BLaER1 treated with 17β-estradiol and CSF1 and Interleukin-3, amounts not matched to agents 10 nM and 100 nM (cell line): Measurements from ENCODE around the gene NDUFB3.

Experiments used
- H3K27ac ChIP-seq, 11 experiments: shearing (Covaris generic); formaldehyde crosslinking; 2 replicates each; pipeline ENCODE4 v1.8.1; 2022
- H3K27me3 ChIP-seq, 11 experiments: shearing (Covaris generic); formaldehyde crosslinking; 2 replicates each; pipeline ENCODE4 v1.8.1; 2022
- H3K36me3 ChIP-seq, 11 experiments: shearing (Covaris generic); formaldehyde crosslinking; 2 replicates each; pipeline ENCODE4 v1.8.1; 2022
- H3K4me1 ChIP-seq, 10 experiments: shearing (Covaris generic); formaldehyde crosslinking; 2 replicates each; pipeline ENCODE4 v1.8.1; 2022
- H3K4me2 ChIP-seq, 11 experiments: shearing (Covaris generic); formaldehyde crosslinking; 2 replicates each; pipeline ENCODE4 v1.8.1; 2022
- H3K4me3 ChIP-seq, 10 experiments: shearing (Covaris generic); formaldehyde crosslinking; 2 replicates each; pipeline ENCODE4 v1.8.1; 2022
- H3K9ac ChIP-seq, 11 experiments: shearing (Covaris generic); formaldehyde crosslinking; 2 replicates each; pipeline ENCODE4 v1.8.1; 2022
- H3K9me3 ChIP-seq, 11 experiments: shearing (Covaris generic); formaldehyde crosslinking; replicated peaks in 1 of 11; 2 replicates each; pipeline ENCODE4 v1.8.1; 2022
- H4K20me1 ChIP-seq, 11 experiments: shearing (Covaris generic); formaldehyde crosslinking; 2 replicates each; pipeline ENCODE4 v1.8.1; 2022
- Cebpa-rat ChIP-seq, 11 experiments: shearing (Covaris generic); IDR thresholded peaks; 2 replicates each; pipeline ENCODE4 v1.8.1; 2022

The NDUFB3 gene

GRCh38 chr2:201072201-201072530 is 365 bp downstream of the NDUFB3 start:
- H3K27me3 ChIP-seq, result no peaks in the 10 kb centered on the region
- no peak for TF ChIP-seq Cebpa-rat (IDR thresholded peaks at IDR 0.05)
- H3K4me1 ChIP-seq, result peaks cover 31 to 46% (median 41%) of the 10 kb centered on the region in 10 experiments
- peaks cover 1 to 34% (median 15%) of the 10 kb centered on the region in 11 experiments; a peak in 14 of 22 replicates for H4K20me1 ChIP-seq
- peak overlapping the region; percentile 85 to 97 (median 94) for H3K9ac ChIP-seq
- H3K4me3 ChIP-seq, result peak overlapping the region; percentile 70 to 96 (median 90)
- peak overlapping the region; percentile 85 to 97 (median 94); a peak in 21 of 22 replicates for H3K27ac ChIP-seq
- no peaks in the 10 kb centered on the region; a peak in 1 of 22 replicates for H3K9me3 ChIP-seq
- peak overlapping the region; percentile 61 to 95 (median 82) for H3K4me2 ChIP-seq
- peaks cover 0 to 3% (median 0%) of the 10 kb centered on the region in 11 experiments; a peak in 1 of 22 replicates for H3K36me3 ChIP-seq

- Histone ChIP-seq H3K36me3 (peaks cover 0 to 3% (median 0%) of the 10 kb centered on the region in 11 experiments; a peak in 1 of 22 replicates), H3K4me1 (peaks cover 28 to 42% (median 38%) of the 10 kb centered on the region in 10 experiments), H3K27ac (0 out of 22 replicates have a peak overlapping the region, but pooled peaks of 1 of the 11 experiments have one; percentile 97), H3K9me3 (no peaks in the 10 kb centered on the region; a peak in 1 of 22 replicates), H3K27me3 (no peaks in the 10 kb centered on the region), H3K4me3 (peak overlapping the region; percentile 70 to 96 (median 90); a peak in 16 of 20 replicates), H3K4me2 (peak overlapping the region; percentile 61 to 95 (median 82)), H4K20me1 (peaks cover 0 to 25% (median 10%) of the 10 kb centered on the region in 11 experiments; a peak in 12 of 22 replicates), H3K9ac (peak overlapping the region; percentile 85 to 97 (median 94); a peak in 12 of 22 replicates)
- TF ChIP-seq Cebpa-rat (IDR thresholded peaks at IDR 0.05), result no peak
Measured at GRCh38 chr2:201073071-201073470, 1.3 kb downstream of the NDUFB3 start.

GRCh38 chr2:201074996-201075395 is 3.2 kb downstream of the NDUFB3 start:
- Histone ChIP-seq H4K20me1 (peaks cover 0 to 13% (median 0%) of the 10 kb centered on the region in 11 experiments; a peak in 9 of 22 replicates), H3K27ac (no peak overlapping the region), H3K4me1 (peaks cover 19 to 29% (median 21%) of the 10 kb centered on the region in 10 experiments), H3K4me3 (no peak overlapping the region), H3K9ac (no peak overlapping the region), H3K36me3 (peaks cover 13 to 21% (median 14%) of the 10 kb centered on the region in 11 experiments), H3K9me3 (no peaks in the 10 kb centered on the region; a peak in 1 of 22 replicates), H3K27me3 (no peaks in the 10 kb centered on the region), H3K4me2 (no peak overlapping the region)
- no peak for TF ChIP-seq Cebpa-rat (IDR thresholded peaks at IDR 0.05)

- H4K20me1 ChIP-seq, result peaks cover 0 to 11% (median 0%) of the 10 kb centered on the region in 11 experiments; a peak in 4 of 22 replicates
- TF ChIP-seq Cebpa-rat (IDR thresholded peaks at IDR 0.05), result no peak
- H3K36me3 ChIP-seq, result peaks cover 88 to 100% (median 98%) of the 10 kb centered on the region in 11 experiments
Measured at GRCh38 chr2:201084863-201085262, 13.1 kb downstream of the NDUFB3 start.

GRCh38 chr2:201090574-201090973 is 18.8 kb downstream of the NDUFB3 start:
- Histone ChIP-seq H4K20me1 (no peaks in the 10 kb centered on the region), H3K4me1 (no peaks in the 10 kb centered on the region), H3K27ac (no peak overlapping the region), H3K4me3 (no peak overlapping the region), H3K9me3 (no peaks in the 10 kb centered on the region), H3K36me3 (peaks cover 48 to 75% (median 55%) of the 10 kb centered on the region in 11 experiments), H3K9ac (no peak overlapping the region), H3K27me3 (no peaks in the 10 kb centered on the region), H3K4me2 (no peak overlapping the region)
- no peak for TF ChIP-seq Cebpa-rat (IDR thresholded peaks at IDR 0.05)

More at GRCh38 chr2:201084863-201085262, 13.1 kb downstream of the NDUFB3 start:
- no peak overlapping the region for H3K4me2 ChIP-seq
- H3K9me3 ChIP-seq, result no peaks in the 10 kb centered on the region
- H3K9ac ChIP-seq, result no peak overlapping the region
- H3K4me1 ChIP-seq, result no peaks in the 10 kb centered on the region
- H3K4me3 ChIP-seq, result no peak overlapping the region
- H3K27me3 ChIP-seq, result no peaks in the 10 kb centered on the region
- no peak overlapping the region for H3K27ac ChIP-seq

GRCh38 chr2:201093573-201093972 is 21.8 kb downstream of the NDUFB3 start:
- Histone ChIP-seq H3K4me2 (no peak overlapping the region), H3K27ac (no peak overlapping the region), H3K36me3 (peaks cover 20 to 45% (median 25%) of the 10 kb centered on the region in 11 experiments), H3K4me1 (no peaks in the 10 kb centered on the region), H3K27me3 (no peaks in the 10 kb centered on the region), H3K9me3 (no peaks in the 10 kb centered on the region), H4K20me1 (no peaks in the 10 kb centered on the region), H3K9ac (no peak overlapping the region), H3K4me3 (no peak overlapping the region)
- no peak for TF ChIP-seq Cebpa-rat (IDR thresholded peaks at IDR 0.05)

GRCh38 chr2:201100497-201100896 is 28.7 kb downstream of the NDUFB3 start:
- TF ChIP-seq Cebpa-rat (IDR thresholded peaks at IDR 0.05), result no peak
- Histone ChIP-seq H3K4me2 (no peak overlapping the region), H3K4me1 (no peaks in the 10 kb centered on the region), H3K9ac (no peak overlapping the region), H3K27me3 (no peaks in the 10 kb centered on the region), H3K9me3 (no peaks in the 10 kb centered on the region), H3K4me3 (no peak overlapping the region), H3K27ac (no peak overlapping the region), H4K20me1 (no peaks in the 10 kb centered on the region), H3K36me3 (peaks cover 0 to 1% (median 0%) of the 10 kb centered on the region in 11 experiments; a peak in 1 of 22 replicates)

- Histone ChIP-seq H3K27me3 (no peaks in the 10 kb centered on the region), H4K20me1 (no peaks in the 10 kb centered on the region)
Measured at GRCh38 chr2:201105759-201106158, 34.0 kb downstream of the NDUFB3 start.

GRCh38 chr2:201107624-201108023 is 35.8 kb downstream of the NDUFB3 start:
- Histone ChIP-seq H3K27ac (no peak overlapping the region), H3K4me1 (peaks cover 0 to 7% (median 0%) of the 10 kb centered on the region in 10 experiments; a peak in 4 of 20 replicates), H4K20me1 (no peaks in the 10 kb centered on the region), H3K9me3 (no peaks in the 10 kb centered on the region), H3K4me2 (no peak overlapping the region), H3K9ac (no peak overlapping the region), H3K4me3 (no peak overlapping the region), H3K36me3 (peaks cover 0 to 4% (median 0%) of the 10 kb centered on the region in 11 experiments; a peak in 1 of 22 replicates), H3K27me3 (no peaks in the 10 kb centered on the region)
- no peak for TF ChIP-seq Cebpa-rat (IDR thresholded peaks at IDR 0.05)

More at GRCh38 chr2:201105759-201106158, 34.0 kb downstream of the NDUFB3 start:
- Histone ChIP-seq H3K9ac (no peak overlapping the region), H3K4me3 (no peak overlapping the region), H3K27ac (no peak overlapping the region), H3K4me1 (no peaks in the 10 kb centered on the region), H3K4me2 (no peak overlapping the region), H3K9me3 (no peaks in the 10 kb centered on the region), H3K36me3 (peaks cover 0 to 4% (median 0%) of the 10 kb centered on the region in 11 experiments; a peak in 1 of 22 replicates)
- TF ChIP-seq Cebpa-rat (IDR thresholded peaks at IDR 0.05), result no peak

GRCh38 chr2:201108341-201108740 is 36.5 kb downstream of the NDUFB3 start:
- H3K9ac ChIP-seq, result no peak overlapping the region
- no peaks in the 10 kb centered on the region for H4K20me1 ChIP-seq
- H3K4me3 ChIP-seq, result no peak overlapping the region
- peaks cover 0 to 14% (median 0%) of the 10 kb centered on the region in 10 experiments; a peak in 4 of 20 replicates for H3K4me1 ChIP-seq
- no peak overlapping the region for H3K4me2 ChIP-seq
- no peaks in the 10 kb centered on the region for H3K9me3 ChIP-seq
- H3K36me3 ChIP-seq, result peaks cover 0 to 4% (median 0%) of the 10 kb centered on the region in 11 experiments; a peak in 1 of 22 replicates
- H3K27me3 ChIP-seq, result no peaks in the 10 kb centered on the region
- H3K27ac ChIP-seq, result no peak overlapping the region
- TF ChIP-seq Cebpa-rat (IDR thresholded peaks at IDR 0.05), result no peak
